Measurements from ENCODE around the gene FLT1. TPM values are rescaled to one million over a fixed set of nuclear protein-coding genes. Genes with fewer than 3 reads are reported as not detected.

Gene FLT1
- total RNA-seq, 1 experiment from 2014 or later: 0.25 TPM

- H4K20me1 ChIP-seq (ENCODE audit: insufficient read depth): no peaks in the 10 kb centered on the region
- ChIA-PET POLR2A (no interaction called here), RAD21 (ENCODE audit: low non-redundant PET in 1 of 2, low total read pairs in 2 of 2, uncharacterized antibody in 2 of 2, unreplicated experiment in 2 of 2) (no interaction called here), CTCF (no interaction called here)
- no peak overlapping the region for H3K9ac ChIP-seq (ENCODE audit: low read length)
- no peak for DNase-seq (ENCODE audit: low read depth, low spot score)
- intact Hi-C loops (cut with micrococcal nuclease): loop anchor here (5.0 kb wide), 1 partner anchor 270 kb away; no protein-coding TSS in a partner anchor
- ATAC-seq: no peak
- no peaks in the 10 kb centered on the region for H3K27me3 ChIP-seq (ENCODE audit: insufficient read depth, low read length)
- H3K27ac ChIP-seq (ENCODE audit: low read depth, low read length): no peak overlapping the region
- no peak for TF ChIP-seq EZH2 (IDR thresholded peaks at IDR 0.05)
- H3K9me2 ChIP-seq (ENCODE audit: insufficient read depth): no peaks in the 10 kb centered on the region
- H2AFZ ChIP-seq (ENCODE audit: low read depth, low read length, poor library complexity, severe bottlenecking): no peak overlapping the region
- no peaks in the 10 kb centered on the region for H3K36me3 ChIP-seq (ENCODE audit: control insufficient read depth in 1 of 2, insufficient read depth in 2 of 2, low read length in 2 of 2)
- no TSS peak for BruUV-seq (replicated peaks)
- no peak overlapping the region for H3K4me2 ChIP-seq (ENCODE audit: low read length)
- H3K4me1 ChIP-seq (ENCODE audit: control insufficient read depth in 1 of 2, insufficient read depth in 2 of 2, low read length in 2 of 2): peaks cover 0 to 7% of the 10 kb centered on the region in 2 experiments; a peak in 1 of 4 replicates
- no peaks in the 10 kb centered on the region for H3K79me2 ChIP-seq (ENCODE audit: insufficient read depth, low read length)
- H3K4me3 ChIP-seq (replicated peaks in 1 of 2; ENCODE audit: low read depth in 1 of 2, low read length in 2 of 2): no peak overlapping the region
- H3K9me3 ChIP-seq (ENCODE audit: control insufficient read depth in 1 of 2, insufficient read depth in 1 of 2, low read depth in 1 of 2, low read length in 2 of 2): no peaks in the 10 kb centered on the region
Observed at GRCh38 chr13:28526876-28527275, 31.9 kb upstream of the FLT1 start.

DNA sequence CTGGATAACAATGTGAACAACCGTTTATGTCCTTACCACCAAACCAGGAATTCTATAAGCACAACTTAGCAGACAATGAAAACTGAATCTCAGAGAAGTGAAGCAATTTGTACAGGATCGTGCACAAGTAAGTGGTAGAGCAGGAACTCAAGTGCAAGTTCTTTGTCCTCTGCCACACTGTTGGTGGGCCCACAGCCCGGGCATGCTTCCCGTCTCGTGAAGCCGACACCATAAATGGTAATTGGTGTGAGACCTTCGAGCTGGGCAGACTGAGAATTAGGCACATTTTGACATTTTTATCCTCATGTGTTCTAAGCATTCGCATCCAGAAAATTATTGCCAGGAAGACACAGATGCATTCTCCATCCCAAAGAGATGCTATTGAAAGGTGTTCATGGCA, 27.9 kb upstream of the FLT1 start:
- POLR2A ChIA-PET: no interaction called here
- H3K27me3 ChIP-seq (ENCODE audit: insufficient read depth, low read length): no peaks in the 10 kb centered on the region
- CTCF ChIA-PET: no interaction called here

More for the DNA sequence above, 27.9 kb upstream of the FLT1 start:
- intact Hi-C loops (cut with micrococcal nuclease): no loop called here
- Histone ChIP-seq H3K36me3 (ENCODE audit: control insufficient read depth in 1 of 2, insufficient read depth in 2 of 2, low read length in 2 of 2) (no peaks in the 10 kb centered on the region), H3K27ac (ENCODE audit: low read depth, low read length) (no peak overlapping the region), H3K9me3 (ENCODE audit: control insufficient read depth in 1 of 2, insufficient read depth in 1 of 2, low read depth in 1 of 2, low read length in 2 of 2) (no peaks in the 10 kb centered on the region), H4K20me1 (ENCODE audit: insufficient read depth) (no peaks in the 10 kb centered on the region), H3K9ac (ENCODE audit: low read length) (no peak overlapping the region), H3K9me2 (ENCODE audit: insufficient read depth) (no peaks in the 10 kb centered on the region), H3K4me3 (replicated peaks in 1 of 2; ENCODE audit: low read depth in 1 of 2, low read length in 2 of 2) (no peak overlapping the region), H3K4me1 (ENCODE audit: control insufficient read depth in 1 of 2, insufficient read depth in 2 of 2, low read length in 2 of 2) (no peaks in the 10 kb centered on the region), H3K4me2 (ENCODE audit: low read length) (no peak overlapping the region), H3K79me2 (ENCODE audit: insufficient read depth, low read length) (no peaks in the 10 kb centered on the region), H2AFZ (ENCODE audit: low read depth, low read length, poor library complexity, severe bottlenecking) (no peak overlapping the region)
- RAD21 ChIA-PET (ENCODE audit: low non-redundant PET in 1 of 2, low total read pairs in 2 of 2, uncharacterized antibody in 2 of 2, unreplicated experiment in 2 of 2): no interaction called here
- DNase-seq (ENCODE audit: low read depth, low spot score): no peak
- TF ChIP-seq, protein P1, sequence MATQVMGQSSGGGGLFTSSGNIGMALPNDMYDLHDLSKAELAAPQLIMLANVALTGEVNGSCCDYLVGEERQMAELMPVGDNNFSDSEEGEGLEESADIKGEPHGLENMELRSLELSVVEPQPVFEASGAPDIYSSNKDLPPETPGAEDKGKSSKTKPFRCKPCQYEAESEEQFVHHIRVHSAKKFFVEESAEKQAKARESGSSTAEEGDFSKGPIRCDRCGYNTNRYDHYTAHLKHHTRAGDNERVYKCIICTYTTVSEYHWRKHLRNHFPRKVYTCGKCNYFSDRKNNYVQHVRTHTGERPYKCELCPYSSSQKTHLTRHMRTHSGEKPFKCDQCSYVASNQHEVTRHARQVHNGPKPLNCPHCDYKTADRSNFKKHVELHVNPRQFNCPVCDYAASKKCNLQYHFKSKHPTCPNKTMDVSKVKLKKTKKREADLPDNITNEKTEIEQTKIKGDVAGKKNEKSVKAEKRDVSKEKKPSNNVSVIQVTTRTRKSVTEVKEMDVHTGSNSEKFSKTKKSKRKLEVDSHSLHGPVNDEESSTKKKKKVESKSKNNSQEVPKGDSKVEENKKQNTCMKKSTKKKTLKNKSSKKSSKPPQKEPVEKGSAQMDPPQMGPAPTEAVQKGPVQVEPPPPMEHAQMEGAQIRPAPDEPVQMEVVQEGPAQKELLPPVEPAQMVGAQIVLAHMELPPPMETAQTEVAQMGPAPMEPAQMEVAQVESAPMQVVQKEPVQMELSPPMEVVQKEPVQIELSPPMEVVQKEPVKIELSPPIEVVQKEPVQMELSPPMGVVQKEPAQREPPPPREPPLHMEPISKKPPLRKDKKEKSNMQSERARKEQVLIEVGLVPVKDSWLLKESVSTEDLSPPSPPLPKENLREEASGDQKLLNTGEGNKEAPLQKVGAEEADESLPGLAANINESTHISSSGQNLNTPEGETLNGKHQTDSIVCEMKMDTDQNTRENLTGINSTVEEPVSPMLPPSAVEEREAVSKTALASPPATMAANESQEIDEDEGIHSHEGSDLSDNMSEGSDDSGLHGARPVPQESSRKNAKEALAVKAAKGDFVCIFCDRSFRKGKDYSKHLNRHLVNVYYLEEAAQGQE (IDR thresholded peaks at IDR 0.05; ENCODE audit: low read depth): no peak
- no peak for TF ChIP-seq SRF (IDR thresholded peaks at IDR 0.05; ENCODE audit: low read depth)
- no peak for ATAC-seq
- no TSS peak for BruUV-seq (replicated peaks)
